DMS153 treated with DMSO at 0.1 percent for 48 hours (cell line): ENCODE data around the gene ZNF346.
"Not testable (repeated sequence)": the region's sequence is repeated elsewhere in the genome, so short reads cannot be mapped to it uniquely, and the experiment has no call there.

Experiments
- DNase-seq: peaks from one replicate; lab custom pipeline; 2025; ENCODE audit not compliant: unreplicated experiment; lab: John Stamatoyannopoulos, UW

Gene ZNF346, protein sequence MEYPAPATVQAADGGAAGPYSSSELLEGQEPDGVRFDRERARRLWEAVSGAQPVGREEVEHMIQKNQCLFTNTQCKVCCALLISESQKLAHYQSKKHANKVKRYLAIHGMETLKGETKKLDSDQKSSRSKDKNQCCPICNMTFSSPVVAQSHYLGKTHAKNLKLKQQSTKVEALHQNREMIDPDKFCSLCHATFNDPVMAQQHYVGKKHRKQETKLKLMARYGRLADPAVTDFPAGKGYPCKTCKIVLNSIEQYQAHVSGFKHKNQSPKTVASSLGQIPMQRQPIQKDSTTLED

DNA sequence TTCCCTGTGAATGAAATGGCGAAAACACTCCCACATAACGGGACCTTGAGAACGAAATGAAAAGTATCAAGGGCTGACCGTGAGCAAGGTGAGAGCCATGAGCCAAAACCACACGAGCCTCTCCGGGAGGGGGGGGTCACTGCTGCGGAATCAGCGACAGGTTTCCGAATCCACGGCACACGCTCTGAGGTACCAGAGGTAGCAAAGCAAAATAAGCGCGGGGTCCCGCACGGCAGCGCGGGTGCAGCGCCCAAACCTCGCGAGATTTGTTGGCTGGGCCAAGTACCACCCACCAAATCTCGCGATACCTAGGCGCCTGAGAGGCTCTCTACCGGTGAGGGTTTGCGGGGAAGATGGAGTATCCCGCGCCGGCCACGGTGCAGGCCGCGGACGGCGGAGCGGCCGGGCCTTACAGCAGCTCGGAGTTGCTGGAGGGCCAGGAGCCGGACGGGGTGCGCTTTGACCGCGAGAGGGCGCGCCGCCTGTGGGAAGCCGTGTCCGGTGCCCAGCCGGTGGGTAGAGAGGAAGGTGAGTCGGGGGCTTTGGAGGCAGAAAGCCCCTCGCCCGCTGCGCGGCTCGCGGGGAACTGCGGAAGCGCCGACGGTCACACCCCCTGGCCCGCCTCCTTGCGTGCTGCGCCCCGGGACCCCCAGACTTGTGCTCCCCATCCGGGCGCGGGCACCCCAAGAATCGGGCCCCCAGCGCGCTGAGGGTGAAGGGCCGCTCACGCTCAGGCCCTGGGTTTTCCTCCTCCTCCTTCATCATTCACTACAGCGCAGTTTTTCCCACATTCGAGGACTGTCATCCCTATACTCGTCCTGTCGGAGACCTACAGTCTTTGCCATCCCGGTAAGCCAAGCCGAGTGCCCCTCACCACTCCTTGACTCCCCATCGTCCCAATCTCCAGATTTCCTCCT lies at the start of gene ZNF346:
TSS of gene ZNF346 (plus strand) at position 311 of the 917 bp plus-strand sequence. CDS start at position 354, 43 bp downstream.
- DNase-seq = peak; percentile 57

DNA sequence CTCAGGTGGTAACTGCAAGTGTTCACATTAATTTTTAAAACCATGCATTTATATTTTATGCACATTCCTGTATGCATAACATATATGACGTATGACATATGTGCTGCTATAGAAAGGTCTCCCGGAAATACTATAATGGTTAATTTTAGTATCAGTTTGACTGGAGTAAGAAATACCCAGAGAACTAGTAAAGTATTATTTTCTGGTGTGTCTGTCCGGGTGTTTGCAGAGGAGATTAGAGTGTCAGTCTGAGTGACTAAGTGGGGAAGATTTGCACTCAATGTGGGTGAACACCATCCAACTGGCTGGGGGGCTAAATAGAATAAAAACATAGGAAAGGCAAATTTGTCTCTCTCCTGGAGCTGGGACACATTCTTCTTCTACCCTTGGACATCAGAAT lies 42.8 kb upstream of the ZNF346 start:
- no peak for DNase-seq

- DNase-seq = no peak
These were observed 41.7 kb upstream of the ZNF346 start for GRCh38 chr5:176980818-176981217.

DNA sequence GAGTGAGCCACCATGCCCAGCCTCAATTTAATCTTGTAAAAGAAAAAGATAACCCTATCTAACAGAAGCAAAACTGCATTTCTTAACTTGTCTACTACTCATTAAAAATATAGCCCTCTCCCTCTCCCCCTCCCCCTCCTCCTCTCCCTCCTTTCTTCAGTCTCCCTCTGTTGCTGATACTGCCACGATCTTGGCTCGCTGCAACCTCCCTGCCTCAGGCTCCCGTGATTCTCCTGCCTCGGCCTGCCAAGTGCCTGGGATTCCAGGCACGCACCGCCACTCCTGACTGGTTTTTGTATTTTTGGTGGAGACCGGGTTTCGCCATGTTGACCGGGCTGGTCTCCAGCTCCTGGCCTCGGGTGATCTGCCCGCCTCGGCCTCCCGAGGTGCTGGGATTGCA lies 39.4 kb upstream of the ZNF346 start:
- DNase-seq = not testable (repeated sequence)

- not testable (repeated sequence) for DNase-seq
These were observed 38.9 kb upstream of the ZNF346 start for GRCh38 chr5:176983593-176983992.

GRCh38 chr5:176984176-176984575 lies 38.3 kb upstream of the ZNF346 start:
- DNase-seq = not testable (repeated sequence)

- DNase-seq = no peak
These were observed 37.0 kb upstream of the ZNF346 start for GRCh38 chr5:176985516-176985915.

DNA sequence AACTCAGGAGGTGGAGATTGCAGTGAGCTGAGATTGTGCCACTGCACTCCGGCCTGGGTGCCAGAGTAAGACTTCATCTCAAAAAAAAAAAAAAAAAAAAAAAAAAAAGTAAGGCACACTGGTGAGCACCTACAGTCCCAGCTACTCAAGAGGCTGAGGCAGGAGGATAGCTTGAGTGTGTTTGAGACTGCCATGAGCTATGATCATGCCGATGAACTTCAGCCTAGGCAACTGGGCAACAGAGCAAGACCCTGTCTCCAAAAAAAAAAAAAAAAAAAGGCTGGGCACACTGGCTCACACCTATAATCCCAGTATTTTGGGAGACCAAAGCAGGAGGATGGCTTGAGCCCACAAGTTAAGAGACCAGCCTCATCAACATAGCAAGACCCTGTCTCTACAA lies 36.2 kb upstream of the ZNF346 start:
- no peak for DNase-seq

DNA sequence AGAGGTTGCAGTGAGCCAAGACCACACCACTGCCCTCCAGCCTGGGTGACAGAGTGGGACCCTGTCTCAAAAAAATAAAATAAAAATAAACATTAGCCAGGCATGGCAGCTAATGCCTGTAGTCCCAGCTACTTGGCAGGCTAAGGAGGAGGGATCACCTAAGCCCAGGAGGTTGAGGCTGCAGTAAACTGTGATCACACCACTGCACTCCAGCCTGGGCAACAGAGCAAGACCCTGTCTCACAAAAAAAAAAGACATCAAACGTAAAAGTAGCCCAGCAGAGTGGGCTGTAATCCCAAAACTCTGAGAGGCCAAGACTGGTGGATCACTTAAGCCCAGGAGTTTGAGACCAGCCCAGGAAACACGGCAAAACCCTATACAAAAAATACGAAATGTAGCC lies 34.9 kb upstream of the ZNF346 start:
- no peak for DNase-seq

DNA sequence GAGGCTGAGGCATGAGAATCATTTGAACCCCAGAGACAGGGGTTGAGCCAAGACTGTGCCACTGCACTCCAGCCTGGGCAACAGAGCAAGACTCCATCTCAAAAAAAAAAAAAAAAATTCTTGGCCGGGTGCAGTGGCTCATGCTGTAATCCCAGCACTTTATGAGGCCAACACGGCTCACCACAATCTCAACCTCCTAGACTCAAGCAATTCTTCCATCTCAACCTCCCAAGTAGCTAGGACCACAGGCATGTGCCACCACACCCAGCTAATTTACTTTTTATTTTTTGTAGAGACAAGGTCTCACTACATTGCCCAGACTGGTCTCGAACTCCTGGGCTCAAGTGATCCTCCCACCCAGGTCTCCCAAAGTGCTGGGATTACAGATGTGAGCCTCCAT lies 29.4 kb upstream of the ZNF346 start:
- not testable (repeated sequence) for DNase-seq

DNA sequence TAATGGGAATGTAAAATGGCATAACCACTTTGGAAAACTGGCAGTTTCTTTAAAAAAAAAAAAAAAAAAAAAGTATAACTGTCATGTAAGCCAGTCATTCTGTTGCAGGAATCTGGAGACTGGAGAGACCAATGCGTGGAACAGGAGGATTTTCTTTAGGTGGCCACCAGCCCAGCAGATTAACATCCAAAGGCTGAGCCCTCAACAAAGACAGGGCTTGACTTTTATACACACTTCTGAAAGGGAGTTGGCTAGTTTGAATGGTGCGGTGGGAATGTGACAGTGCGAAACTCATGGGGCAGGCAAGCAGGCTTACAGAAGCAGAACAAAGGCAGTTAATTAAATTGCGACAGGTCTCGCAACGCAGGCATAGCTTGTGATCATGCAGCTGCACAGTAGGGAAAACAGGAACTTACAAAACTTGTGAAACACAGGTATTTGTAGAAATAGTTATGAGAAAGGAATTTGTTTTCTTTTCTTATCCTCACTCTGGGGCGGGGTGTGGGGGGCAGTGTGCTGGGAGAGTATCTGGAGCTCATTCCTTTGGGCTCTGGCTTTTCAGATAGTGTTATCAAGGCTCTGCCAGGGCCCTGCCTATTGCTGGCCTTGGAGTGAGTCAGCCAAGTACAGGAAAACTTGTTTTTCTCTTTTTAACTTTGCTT lies 27.9 kb upstream of the ZNF346 start:
- no peak for DNase-seq

DNA sequence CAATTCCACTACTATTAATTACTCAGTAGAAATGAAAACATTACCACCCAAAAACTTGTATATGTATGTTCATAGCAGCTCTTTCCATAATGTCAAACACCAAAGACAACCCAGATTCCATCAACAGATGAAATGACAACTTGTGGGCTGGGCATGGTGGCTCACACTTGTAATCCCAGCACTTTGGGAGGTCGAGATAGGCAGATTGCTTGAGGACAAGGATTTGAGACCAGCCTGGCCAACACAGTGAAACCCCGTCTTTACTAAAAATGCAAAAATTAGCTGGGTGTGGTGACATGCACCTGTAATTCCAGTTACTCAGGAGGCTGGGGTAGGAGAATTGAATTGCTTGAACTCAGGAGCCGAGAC lies 27.4 kb upstream of the ZNF346 start:
- DNase-seq = no peak

GRCh38 chr5:176995896-176996767 lies 26.4 kb upstream of the ZNF346 start:
- no peak for DNase-seq

GRCh38 chr5:176996780-176997179 lies 25.7 kb upstream of the ZNF346 start:
- DNase-seq = no peak

DNA sequence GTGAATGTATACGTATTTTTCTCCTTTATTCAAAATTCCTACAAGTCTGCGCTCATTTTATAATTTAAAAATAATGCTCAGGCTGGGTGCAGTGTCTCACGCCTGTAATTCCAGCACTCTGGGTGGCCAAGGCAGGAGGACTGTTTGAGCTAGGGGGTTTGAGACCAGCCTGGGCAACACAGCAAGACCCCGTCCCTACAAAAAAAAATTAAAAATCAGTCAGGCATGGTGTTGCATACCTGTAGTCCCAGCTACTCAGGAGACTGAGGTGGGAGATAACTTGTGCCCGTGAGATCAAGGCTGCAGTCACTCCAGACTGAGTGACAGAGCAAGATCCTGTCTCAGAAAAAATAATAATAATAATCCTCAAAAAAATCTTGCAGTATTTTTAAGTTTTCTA lies 23.7 kb upstream of the ZNF346 start:
- no peak for DNase-seq

- not testable (repeated sequence) for DNase-seq
These were observed 23.0 kb upstream of the ZNF346 start for GRCh38 chr5:176999526-176999925.

GRCh38 chr5:177003649-177004048 lies 18.8 kb upstream of the ZNF346 start:
- DNase-seq = no peak

- no peak for DNase-seq
These were observed 17.5 kb upstream of the ZNF346 start for GRCh38 chr5:177004961-177005360.

DNA sequence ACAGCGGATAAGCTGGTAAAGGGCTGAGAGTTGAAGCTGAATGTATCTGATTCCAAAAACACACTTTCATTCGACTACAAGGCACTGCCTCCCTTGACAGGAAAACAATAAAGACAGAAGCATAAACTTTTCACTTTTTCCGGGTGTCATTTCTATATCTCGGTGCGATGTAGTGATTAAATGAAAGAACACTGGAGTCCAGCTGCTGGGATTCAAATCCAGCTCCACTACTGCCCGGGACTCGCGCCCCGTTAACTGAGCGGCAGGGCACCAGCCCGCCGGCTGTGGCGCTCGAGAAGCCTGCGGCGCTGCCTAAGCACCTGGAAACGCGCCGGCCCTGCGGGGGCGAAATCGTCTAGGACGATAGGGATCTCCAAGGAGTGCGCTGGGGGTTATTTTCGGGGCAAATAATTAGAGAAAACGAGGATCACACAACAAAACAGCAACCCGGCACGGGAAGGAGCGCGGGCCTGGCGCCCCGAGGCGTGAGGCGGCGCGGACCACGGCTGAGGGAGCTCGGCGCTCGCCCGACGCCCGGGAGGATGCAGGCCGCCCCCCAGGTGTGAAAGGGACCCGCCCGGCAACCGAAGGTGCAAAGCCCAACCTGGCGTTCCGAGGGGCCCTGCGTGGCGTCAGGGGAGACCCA lies 16.8 kb upstream of the ZNF346 start:
- DNase-seq = peak; percentile 9

DNA sequence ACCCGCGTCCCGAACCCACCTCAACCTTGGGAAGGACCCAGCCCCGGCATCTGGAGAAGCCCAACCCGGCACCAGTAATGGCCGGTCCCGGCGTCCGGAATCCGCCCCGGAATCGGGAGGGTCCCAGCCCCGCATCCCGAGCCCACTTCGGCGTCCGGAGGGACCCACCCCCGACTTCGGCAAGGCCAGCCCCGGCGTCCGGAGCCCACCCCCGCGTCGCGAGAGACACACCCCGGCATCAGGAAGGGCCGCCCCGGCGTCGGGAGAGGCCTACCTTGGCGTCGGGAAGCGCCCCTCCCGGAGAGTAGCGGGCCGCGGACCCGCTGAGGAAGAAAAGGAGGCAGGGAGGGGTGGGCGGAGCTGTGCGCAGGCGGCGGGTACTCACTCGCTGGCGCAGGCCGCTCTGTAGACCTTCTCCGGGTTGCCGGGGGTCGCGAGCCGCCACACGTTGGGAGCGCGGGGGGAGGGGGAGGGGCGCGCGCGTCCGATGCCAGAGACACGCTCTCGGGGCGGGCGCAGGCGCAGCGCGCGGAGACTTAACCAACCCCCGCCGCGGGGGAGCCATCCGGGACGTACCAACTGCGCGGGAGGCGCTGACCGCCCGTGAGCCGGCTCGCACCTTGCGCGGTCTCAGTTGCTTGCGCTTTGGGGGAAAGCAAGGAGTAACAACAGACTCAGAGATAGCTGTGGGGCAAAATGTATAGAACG lies 16.1 kb upstream of the ZNF346 start, which contains the start of gene UIMC1:
TSS of gene UIMC1 (minus strand) at position 515 of the 708 bp plus-strand sequence. CDS start 24,164 bp downstream, outside the sequence.
- DNase-seq = peak; percentile 23
